CD4-positive, alpha-beta T cell treated with Interleukin-12 subunit alpha and Interleukin-12 subunit beta, for 1 hour (primary cell): ENCODE measurements around the gene PPP1CC.
"Not testable (repeated sequence)": the region's sequence is repeated elsewhere in the genome, so short reads cannot be mapped to it uniquely, and the experiment has no call there.

Experiments used
- DNase-seq: peaks from one replicate; pipeline ENCODE4 v3.0.0-alpha.2; 2020

PPP1CC gene

DNA sequence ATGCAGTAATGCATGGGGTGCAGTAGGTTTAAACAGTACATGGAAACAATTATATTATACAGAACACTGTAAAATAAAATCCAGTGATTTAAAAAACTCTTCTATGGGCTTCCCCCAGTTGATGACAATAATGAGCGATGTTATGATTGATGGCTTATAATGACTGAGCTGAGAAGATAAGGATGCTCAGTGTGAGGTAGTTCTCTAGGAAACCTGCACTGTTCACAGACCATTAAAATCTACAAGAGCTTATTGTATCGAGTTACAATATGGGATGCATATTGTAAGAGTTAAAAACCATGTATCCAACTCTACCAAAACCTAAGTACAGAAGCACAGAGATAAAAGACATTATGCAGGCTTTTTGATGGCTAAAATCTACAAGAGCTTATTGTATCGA, 19.8 kb downstream of the PPP1CC start:
- DNase-seq = not testable (repeated sequence)

DNA sequence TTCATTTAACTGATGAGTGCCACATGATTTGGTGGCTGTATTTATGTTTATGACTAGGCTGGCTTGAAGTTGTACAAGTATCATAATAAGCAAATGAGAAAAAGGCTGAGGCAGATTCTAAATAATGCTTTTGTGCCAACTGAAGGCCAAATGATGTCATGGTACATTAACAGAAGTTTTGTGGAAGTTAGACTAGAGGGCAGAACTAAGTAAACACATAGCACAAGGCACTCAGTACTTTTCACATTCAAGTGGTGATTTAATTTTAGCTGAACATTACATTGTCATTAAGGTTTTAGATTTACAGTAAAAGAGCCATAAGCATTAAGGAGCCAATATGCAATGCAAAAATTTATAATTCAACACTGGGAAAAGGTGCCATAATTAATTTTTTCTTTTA, 21.1 kb downstream of the PPP1CC start:
- no peak for DNase-seq

GRCh38 chr12:110720516-110720915, 22.2 kb downstream of the PPP1CC start:
- DNase-seq = no peak

- no peak for DNase-seq
These were observed 24.3 kb downstream of the PPP1CC start for GRCh38 chr12:110718222-110718908.

- no peak for DNase-seq
These were observed 25.7 kb downstream of the PPP1CC start for GRCh38 chr12:110717037-110717436.

DNA sequence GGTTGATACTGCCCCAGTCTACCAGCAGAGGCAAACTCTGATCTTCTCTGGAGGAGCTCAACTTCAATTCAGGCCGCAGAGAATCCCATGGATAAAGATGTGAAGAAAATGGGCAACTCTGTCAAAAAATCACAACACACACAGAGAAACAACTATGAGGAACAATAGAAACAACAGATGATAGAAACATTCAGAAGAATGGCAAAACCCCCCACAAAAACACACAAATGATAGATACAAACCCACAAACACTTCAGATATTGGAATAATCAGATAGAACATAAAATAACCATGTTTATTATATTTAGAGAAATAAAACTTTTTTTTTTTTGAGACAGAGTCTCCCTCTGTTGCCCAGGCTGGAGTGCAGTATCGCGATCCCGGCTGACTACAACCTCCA, 33.8 kb downstream of the PPP1CC start:
- DNase-seq = no peak

- no peak for DNase-seq
These were observed 37.4 kb downstream of the PPP1CC start for GRCh38 chr12:110705309-110705708.

DNA sequence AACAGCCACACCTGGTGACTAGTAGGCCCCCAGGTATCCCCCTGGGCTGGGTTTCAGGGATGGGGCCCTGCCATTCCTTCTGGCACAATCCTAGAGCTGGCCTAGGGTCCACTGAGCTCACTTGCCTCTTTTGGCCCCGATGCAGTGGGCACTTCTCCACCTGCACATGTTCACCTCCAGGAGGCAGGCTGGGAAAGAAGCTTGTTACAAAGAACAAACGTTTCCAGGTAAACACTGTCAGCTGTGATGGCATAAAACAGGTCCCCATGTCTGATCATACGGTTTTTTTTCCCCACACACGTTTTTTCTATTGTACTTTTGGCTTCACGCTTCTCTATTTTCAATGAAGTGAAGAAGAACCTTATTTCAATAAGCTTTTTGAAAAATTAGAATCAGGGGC, 37.9 kb downstream of the PPP1CC start:
- DNase-seq = peak; percentile 29

- DNase-seq = no peak
These were observed 38.5 kb downstream of the PPP1CC start for GRCh38 chr12:110704231-110704630.

- DNase-seq = no peak
These were observed 40.6 kb downstream of the PPP1CC start for GRCh38 chr12:110702081-110702480.

- DNase-seq = no peak
These were observed 42.9 kb downstream of the PPP1CC start for GRCh38 chr12:110699591-110700445.

DNA sequence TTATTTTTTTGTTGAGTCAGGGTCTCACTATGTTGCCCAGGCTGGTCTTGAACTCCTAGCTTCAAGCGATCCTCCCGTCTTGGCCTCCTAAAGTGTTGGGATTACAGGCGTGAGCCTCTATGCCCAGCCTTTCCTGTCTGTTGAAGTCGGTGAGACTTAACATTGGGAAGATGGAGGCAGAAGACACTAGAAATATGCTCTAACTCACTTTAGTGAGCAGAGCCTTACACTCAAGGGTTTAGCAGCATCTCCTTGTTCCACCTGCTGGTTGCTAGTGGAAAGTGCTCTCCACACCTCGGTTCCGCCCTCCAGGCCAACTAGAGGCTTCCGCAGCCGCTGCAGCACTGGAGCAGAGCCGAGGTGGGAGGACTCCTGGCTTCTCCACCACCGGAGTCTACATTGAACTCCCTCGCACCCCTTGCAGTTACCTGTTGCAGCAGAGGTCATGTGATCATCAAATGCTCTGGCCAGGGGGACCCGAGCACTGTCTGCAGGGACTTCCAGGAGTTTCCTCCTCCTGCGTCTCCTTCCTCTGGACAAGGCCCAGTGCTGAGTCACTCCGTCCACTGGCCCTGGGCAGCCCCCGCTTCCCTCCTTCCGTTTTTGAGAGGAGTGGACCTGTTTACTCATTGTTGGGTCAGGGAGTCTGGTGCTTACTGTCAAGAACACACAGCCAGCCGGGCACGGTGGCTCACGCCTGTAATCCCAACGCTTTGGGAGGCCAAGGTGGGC, 44.4 kb downstream of the PPP1CC start:
- peak; percentile 84 for DNase-seq

DNA sequence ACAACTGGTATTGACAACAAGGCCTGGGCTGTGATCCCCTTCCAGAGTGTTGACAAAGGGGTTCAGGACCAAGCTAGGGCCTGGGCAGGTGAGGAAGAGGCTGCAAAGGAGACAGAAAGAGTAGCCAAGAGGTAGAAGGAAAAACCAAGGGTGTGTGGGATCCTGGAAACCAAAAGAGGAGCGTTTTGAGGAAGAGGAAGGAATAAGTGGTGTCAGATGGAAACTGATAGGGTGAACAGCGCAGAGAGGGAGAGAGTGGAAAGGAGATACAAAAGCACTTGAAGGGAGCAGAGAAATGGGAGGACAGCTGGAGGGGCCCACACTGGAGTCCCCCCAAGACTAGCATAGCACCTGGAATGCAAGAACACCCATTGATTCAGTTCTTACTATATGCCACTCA, 45.5 kb downstream of the PPP1CC start:
- DNase-seq = no peak

DNA sequence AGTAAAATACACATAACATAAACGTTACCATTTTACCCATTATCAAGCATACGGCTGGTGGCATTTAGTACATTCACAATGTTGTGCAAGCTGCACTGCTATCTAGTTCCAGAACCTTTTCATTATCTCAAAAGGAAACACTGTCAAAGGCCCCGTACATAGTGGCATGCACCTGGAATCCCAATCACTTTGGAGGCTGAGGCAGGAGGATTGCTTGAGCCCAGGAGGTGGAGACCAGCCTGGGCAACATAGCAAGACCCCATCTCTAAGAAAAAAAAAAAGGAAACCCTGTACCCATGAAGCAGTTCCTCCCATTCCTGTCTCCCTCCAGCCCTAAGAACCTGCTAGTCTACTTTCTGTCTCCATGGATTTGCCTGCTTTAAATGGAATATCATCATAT, 46.4 kb downstream of the PPP1CC start:
- DNase-seq = no peak

DNA sequence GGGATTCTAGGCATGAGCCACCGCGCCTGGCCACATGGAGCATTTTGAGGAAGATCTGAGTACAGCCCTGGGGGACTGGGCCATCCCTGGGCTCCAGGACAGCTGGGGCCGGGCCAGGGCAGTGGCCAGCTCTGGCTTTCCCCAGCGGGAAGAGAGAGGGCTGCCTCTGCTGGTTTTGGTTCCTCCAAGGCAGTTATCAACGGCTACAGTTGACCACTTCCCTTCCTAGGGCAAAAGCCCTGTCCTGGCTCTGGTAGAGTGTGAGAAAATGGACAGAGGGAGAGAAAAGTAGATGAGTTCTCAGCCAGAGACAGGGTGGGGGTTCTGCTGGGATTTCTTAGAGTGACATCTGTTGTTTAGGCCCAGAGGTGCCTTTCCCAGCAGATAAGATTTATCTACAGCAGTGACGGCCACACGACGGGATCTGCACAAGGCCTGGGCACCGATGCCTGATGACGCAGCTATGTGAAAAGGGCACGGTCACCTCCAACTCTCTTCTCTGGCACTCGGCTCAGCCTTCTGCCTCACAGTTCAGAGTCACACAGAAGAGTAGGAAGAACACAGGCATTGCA, 48.3 kb downstream of the PPP1CC start:
- no peak for DNase-seq

DNA sequence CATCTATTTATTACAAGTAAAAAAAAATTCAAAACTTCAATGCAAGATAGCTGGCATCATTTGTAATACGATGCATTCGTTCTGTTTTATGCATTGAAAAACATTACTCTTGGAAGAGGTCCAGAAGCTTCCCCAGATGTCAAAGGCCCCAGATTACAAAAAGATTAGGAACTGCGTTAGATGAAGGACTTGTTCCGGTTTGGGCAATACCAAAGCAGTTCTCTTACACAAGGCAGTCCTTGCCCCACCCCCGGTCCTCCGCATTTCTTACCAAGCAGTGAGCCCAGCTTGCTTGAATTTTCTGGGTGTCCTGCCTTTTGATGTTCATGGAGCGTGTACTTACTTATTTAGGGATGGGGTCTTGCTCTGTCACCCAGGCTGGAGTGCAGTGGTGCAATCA, 49.0 kb downstream of the PPP1CC start:
- no peak for DNase-seq

GRCh38 chr12:110690127-110690430, 52.6 kb downstream of the PPP1CC start:
- no peak for DNase-seq

DNA sequence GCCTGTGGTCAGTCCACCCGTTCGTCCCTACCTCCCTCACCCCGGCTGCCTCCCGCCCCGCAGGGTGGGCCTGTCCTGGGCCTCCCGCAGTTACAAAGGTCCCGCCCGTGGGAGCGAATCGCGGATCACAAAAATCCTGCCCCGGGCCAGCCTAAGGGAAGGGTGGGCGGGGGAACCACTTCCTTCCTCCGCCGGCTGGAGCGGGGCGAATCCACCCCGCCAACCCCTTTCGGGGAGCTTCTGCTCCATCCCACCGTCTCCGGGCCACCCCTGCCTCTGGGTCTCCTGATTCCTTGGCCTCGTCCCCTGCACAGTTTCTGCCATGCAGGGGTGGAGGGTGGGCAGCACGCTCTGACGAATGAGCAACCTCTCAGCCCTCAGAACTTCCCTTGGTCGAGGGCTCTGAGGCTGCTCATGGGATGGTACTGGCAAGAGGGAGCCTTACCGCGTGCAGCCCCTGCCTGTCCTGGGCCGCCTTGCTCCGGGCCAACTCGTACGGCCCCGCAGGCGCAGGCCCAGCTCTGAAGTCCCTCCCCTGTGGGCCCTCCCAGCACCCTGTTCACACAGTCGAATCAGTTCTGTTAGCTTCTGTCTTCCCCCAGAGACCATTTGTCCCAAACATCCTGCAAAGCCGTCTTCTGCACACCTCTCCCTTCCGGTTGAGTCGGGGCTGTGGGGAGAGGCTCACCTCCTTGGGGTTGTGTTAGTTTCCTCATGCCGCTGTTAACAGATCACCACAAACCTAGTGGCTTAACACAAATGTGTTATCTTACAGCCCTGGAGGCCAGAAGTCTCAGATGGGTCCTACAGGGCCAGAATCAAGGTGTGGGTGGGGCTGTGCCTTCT, 53.2 kb downstream of the PPP1CC start:
- DNase-seq = peak; percentile 57

- peak; percentile 47 for DNase-seq
These were observed 54.0 kb downstream of the PPP1CC start, which contains the start of gene HVCN1 for GRCh38 chr12:110688446-110689280. Gene HVCN1 (minus strand): TSS chr12:110689115. CDS start chr12:110683245, 5,870 bp downstream.

- DNase-seq = no peak
These were observed 55.1 kb downstream of the PPP1CC start for GRCh38 chr12:110687396-110688169.
